Stomach (tissue), 4 donors: ENCODE data around the gene TUBB2A.

Source experiments
- POLR2A ChIP-seq, 4 donors: fragments of 450-650 bp; IDR thresholded peaks; one replicate each; pipeline ENCODE4 v1.6.1; 2016; ENCODE audit warnings: antibody characterized with exemption in 4 of 4, control low read depth in 2 of 4, mild to moderate bottlenecking in 1 of 4, moderate library complexity in 1 of 4
- POLR2AphosphoS5 ChIP-seq, 3 donors: sonication (generic); formaldehyde crosslinking; IDR thresholded peaks; one replicate each; pipeline ENCODE4 v1.6.1; 2016; ENCODE audit warnings: antibody characterized with exemption in 3 of 3
- TF ChIP-seq, protein P1 (sequence below), 7 experiments: fragments of 450-650 bp in 4 of 7; fragments of 200-600 bp in 3 of 7; sonication (generic) in 3 of 7; IDR thresholded peaks; one replicate each; pipeline ENCODE4 v1.5.1; 2016 to 2019; ENCODE audit warnings: antibody characterized with exemption in 7 of 7, control low read depth in 2 of 7, mild to moderate bottlenecking in 1 of 7

DNA sequence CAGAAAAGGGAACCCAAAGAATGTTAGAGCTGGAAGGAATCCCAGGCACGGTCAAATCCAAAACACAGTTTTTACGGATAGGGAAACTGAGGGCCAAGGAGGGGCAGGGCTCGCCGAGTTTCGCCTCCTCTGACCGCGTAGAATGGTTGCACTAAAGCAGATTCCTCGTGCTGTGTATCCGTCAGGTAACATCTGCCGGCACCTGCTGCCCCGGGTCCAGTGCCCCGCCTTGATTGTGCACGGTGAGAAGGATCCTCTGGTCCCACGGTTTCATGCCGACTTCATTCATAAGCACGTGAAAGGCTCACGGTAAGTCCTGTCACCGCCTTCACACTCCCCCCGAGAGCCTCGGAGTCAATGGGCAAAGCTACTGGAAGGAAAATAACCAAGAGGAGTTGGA lies 17.1 kb downstream of the TUBB2A start:
- no peak for TF ChIP-seq POLR2A (IDR thresholded peaks at IDR 0.05)
- no peak for TF ChIP-seq POLR2AphosphoS5 (IDR thresholded peaks at IDR 0.05)
- TF ChIP-seq, protein P1, sequence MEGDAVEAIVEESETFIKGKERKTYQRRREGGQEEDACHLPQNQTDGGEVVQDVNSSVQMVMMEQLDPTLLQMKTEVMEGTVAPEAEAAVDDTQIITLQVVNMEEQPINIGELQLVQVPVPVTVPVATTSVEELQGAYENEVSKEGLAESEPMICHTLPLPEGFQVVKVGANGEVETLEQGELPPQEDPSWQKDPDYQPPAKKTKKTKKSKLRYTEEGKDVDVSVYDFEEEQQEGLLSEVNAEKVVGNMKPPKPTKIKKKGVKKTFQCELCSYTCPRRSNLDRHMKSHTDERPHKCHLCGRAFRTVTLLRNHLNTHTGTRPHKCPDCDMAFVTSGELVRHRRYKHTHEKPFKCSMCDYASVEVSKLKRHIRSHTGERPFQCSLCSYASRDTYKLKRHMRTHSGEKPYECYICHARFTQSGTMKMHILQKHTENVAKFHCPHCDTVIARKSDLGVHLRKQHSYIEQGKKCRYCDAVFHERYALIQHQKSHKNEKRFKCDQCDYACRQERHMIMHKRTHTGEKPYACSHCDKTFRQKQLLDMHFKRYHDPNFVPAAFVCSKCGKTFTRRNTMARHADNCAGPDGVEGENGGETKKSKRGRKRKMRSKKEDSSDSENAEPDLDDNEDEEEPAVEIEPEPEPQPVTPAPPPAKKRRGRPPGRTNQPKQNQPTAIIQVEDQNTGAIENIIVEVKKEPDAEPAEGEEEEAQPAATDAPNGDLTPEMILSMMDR (IDR thresholded peaks at IDR 0.05) = no peak
